ENCODE results near the gene PTPRE.

DNA sequence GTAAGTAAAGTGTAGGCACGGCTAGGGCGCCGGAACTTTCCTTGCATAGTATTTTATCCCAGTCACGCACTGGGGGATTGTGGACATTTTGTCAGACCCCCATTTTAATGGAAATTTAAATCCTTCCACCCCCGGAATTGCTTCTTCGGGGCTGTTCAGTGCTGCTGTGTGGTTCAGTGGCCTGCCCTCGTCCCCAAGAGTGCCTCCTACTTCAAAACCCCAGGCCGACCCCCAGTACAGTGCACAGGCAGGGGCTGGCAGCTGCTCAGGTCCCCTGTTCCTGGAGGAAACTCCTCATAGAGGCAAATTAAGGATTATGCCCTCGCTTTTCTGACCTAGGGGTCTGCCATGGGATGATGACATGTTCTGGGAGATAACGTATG lies 94.5 kb downstream of the PTPRE start:
- TF ChIP-seq, protein P1, sequence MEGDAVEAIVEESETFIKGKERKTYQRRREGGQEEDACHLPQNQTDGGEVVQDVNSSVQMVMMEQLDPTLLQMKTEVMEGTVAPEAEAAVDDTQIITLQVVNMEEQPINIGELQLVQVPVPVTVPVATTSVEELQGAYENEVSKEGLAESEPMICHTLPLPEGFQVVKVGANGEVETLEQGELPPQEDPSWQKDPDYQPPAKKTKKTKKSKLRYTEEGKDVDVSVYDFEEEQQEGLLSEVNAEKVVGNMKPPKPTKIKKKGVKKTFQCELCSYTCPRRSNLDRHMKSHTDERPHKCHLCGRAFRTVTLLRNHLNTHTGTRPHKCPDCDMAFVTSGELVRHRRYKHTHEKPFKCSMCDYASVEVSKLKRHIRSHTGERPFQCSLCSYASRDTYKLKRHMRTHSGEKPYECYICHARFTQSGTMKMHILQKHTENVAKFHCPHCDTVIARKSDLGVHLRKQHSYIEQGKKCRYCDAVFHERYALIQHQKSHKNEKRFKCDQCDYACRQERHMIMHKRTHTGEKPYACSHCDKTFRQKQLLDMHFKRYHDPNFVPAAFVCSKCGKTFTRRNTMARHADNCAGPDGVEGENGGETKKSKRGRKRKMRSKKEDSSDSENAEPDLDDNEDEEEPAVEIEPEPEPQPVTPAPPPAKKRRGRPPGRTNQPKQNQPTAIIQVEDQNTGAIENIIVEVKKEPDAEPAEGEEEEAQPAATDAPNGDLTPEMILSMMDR (IDR thresholded peaks at IDR 0.05 in 2 of 3, conservative IDR thresholded peaks at IDR 0.05 in 1 of 3; ENCODE audit: control insufficient read depth in 2 of 3, extremely low read depth in 1 of 3, insufficient read depth in 1 of 3, low read depth in 3 of 3, low read length in 3 of 3) = no peak
- TF ChIP-seq YY1 (IDR thresholded peaks at IDR 0.05; ENCODE audit: low read depth, low read length) = no peak
- TF ChIP-seq GABPA (IDR thresholded peaks at IDR 0.05; ENCODE audit: low read depth) = no peak
- TF ChIP-seq, protein P2, sequence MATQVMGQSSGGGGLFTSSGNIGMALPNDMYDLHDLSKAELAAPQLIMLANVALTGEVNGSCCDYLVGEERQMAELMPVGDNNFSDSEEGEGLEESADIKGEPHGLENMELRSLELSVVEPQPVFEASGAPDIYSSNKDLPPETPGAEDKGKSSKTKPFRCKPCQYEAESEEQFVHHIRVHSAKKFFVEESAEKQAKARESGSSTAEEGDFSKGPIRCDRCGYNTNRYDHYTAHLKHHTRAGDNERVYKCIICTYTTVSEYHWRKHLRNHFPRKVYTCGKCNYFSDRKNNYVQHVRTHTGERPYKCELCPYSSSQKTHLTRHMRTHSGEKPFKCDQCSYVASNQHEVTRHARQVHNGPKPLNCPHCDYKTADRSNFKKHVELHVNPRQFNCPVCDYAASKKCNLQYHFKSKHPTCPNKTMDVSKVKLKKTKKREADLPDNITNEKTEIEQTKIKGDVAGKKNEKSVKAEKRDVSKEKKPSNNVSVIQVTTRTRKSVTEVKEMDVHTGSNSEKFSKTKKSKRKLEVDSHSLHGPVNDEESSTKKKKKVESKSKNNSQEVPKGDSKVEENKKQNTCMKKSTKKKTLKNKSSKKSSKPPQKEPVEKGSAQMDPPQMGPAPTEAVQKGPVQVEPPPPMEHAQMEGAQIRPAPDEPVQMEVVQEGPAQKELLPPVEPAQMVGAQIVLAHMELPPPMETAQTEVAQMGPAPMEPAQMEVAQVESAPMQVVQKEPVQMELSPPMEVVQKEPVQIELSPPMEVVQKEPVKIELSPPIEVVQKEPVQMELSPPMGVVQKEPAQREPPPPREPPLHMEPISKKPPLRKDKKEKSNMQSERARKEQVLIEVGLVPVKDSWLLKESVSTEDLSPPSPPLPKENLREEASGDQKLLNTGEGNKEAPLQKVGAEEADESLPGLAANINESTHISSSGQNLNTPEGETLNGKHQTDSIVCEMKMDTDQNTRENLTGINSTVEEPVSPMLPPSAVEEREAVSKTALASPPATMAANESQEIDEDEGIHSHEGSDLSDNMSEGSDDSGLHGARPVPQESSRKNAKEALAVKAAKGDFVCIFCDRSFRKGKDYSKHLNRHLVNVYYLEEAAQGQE (IDR thresholded peaks at IDR 0.05; ENCODE audit: low read depth, low read length) = no peak
